ENCODE data around the gene ASPHD2.

ASPHD2 gene

DNA sequence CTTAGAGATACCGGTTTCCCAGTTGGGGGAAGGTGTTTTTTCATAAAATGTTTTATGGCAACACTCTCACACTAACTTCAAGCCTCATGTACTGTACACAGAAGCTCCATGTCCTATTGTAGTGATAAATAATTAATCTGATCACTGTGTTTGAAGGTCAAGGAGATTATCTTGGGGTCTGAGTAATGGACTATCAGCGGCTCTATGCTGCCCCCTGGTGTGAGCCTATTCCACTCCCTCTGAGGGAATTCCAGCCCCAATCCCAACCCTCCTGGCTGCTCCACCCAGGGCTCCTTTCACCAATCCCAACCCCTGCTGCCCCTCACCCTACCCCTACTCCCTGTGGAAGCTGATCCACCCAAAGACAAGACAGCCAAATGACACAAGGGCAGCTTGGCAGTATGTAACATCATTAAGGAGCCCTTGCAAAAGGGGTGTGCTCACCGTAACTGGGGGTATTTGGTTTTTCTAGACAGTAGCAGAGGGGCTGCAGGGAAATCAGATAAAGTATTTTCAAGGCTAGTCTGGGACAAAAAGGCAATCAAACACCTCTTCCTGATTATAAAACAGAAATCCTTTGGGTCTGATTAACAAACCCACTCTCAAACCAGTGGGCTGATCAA, 32.2 kb downstream of the ASPHD2 start:
- peak; percentile 88 for DNase-seq
- Mint-ChIP-seq H3K4me3 (peak overlapping the region; percentile 44), H3K27me3 (ENCODE audit: low read depth, poor library complexity) (no peaks in the 10 kb centered on the region), H3K27ac (no peak overlapping the region), H3K4me1 (peaks cover 39% of the 10 kb centered on the region), H3K9me3 (no peaks in the 10 kb centered on the region), H3K36me3 (ENCODE audit: low read depth) (peaks cover 37% of the 10 kb centered on the region)
- TF ChIP-seq, protein P1, sequence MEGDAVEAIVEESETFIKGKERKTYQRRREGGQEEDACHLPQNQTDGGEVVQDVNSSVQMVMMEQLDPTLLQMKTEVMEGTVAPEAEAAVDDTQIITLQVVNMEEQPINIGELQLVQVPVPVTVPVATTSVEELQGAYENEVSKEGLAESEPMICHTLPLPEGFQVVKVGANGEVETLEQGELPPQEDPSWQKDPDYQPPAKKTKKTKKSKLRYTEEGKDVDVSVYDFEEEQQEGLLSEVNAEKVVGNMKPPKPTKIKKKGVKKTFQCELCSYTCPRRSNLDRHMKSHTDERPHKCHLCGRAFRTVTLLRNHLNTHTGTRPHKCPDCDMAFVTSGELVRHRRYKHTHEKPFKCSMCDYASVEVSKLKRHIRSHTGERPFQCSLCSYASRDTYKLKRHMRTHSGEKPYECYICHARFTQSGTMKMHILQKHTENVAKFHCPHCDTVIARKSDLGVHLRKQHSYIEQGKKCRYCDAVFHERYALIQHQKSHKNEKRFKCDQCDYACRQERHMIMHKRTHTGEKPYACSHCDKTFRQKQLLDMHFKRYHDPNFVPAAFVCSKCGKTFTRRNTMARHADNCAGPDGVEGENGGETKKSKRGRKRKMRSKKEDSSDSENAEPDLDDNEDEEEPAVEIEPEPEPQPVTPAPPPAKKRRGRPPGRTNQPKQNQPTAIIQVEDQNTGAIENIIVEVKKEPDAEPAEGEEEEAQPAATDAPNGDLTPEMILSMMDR (IDR thresholded peaks at IDR 0.05): peak; percentile 81

DNA sequence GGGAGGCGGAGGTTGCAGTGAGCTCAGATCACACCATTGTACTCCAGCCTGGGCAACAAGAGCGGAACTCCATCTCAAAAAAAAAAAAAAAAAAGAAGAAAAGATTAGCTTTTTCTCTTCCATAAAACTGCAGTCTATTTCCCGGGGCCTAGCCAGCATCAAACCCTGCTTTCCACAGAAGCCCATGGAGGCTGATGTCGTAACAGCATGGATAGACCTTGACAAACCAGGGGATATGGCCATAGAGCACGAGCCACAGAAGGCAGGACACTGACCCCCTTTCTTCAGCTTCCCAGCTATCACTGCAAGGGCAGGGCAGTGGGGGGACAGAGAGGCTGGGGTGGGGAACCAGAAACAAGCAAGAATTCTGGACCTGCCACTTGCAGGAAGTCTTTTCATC, 33.0 kb downstream of the ASPHD2 start:
- peaks cover 43% of the 10 kb centered on the region for H3K36me3 Mint-ChIP-seq (ENCODE audit: low read depth)
- H3K9me3 Mint-ChIP-seq: no peaks in the 10 kb centered on the region
- no peak for DNase-seq
- H3K4me3 Mint-ChIP-seq: peak overlapping the region; percentile 66
- H3K27ac Mint-ChIP-seq: no peak overlapping the region
- TF ChIP-seq, protein P1 (IDR thresholded peaks at IDR 0.05): no peak
- peaks cover 39% of the 10 kb centered on the region for H3K4me1 Mint-ChIP-seq
- H3K27me3 Mint-ChIP-seq (ENCODE audit: low read depth, poor library complexity): no peaks in the 10 kb centered on the region

DNA sequence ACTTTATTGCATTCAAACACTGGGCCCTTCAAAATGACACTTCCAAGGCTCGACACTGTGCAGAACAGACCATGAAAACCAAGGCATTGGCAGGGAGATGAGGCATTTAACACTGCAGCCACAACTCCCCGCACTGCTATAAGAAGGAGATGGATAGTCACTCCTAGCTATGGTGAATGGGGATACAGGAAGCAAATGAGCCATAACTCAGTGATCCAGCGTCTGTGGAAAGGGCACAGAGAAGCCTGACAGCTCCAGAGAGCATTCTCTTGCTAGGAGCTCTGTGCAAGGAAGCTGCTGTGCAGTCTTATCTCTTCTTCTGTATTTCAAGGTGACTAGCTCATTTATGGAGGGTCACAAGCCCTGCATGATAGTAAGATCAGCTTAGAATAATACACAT, 33.6 kb downstream of the ASPHD2 start:
- DNase-seq: no peak
- peaks cover 39% of the 10 kb centered on the region for H3K36me3 Mint-ChIP-seq (ENCODE audit: low read depth)
- H3K4me1 Mint-ChIP-seq: peaks cover 39% of the 10 kb centered on the region
- H3K27ac Mint-ChIP-seq: peak overlapping the region; percentile 96
- TF ChIP-seq, protein P1 (IDR thresholded peaks at IDR 0.05): no peak
- H3K9me3 Mint-ChIP-seq: no peaks in the 10 kb centered on the region
- H3K4me3 Mint-ChIP-seq: peak overlapping the region; percentile 66
- no peaks in the 10 kb centered on the region for H3K27me3 Mint-ChIP-seq (ENCODE audit: low read depth, poor library complexity)

DNA sequence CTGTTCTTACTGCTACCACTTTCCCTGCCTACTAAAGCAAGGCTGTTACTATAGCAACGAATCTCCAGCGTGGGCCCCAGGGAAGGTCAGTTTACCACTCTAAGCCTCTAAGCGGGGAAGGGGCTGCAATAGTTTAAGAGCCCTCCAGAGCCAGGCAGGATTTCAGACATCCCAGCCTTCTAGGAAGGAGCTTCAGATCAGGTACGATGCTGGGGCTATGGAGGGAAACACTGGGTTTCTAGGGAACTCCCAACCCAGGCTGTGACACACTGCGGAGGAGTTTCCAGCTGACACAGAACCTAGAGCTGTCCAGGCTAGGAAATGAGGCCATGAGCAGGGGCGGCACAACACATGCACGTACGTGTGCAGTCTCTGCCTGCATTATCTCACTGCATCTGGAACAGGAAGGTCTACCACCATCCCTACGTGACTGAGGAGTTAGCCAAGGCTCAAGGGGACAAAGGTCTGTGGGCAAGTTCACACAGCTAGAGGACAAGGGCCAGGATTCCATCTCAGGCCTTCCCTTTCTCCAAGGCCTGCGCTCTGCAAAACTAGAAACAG, 34.1 kb downstream of the ASPHD2 start:
- Mint-ChIP-seq H3K36me3 (ENCODE audit: low read depth) (peaks cover 39% of the 10 kb centered on the region), H3K9me3 (no peaks in the 10 kb centered on the region), H3K27ac (peak overlapping the region; percentile 96), H3K4me1 (peaks cover 39% of the 10 kb centered on the region), H3K27me3 (ENCODE audit: low read depth, poor library complexity) (no peaks in the 10 kb centered on the region), H3K4me3 (peak overlapping the region; percentile 66)
- TF ChIP-seq, protein P1 (IDR thresholded peaks at IDR 0.05): no peak
- peak; percentile 51 for DNase-seq

DNA sequence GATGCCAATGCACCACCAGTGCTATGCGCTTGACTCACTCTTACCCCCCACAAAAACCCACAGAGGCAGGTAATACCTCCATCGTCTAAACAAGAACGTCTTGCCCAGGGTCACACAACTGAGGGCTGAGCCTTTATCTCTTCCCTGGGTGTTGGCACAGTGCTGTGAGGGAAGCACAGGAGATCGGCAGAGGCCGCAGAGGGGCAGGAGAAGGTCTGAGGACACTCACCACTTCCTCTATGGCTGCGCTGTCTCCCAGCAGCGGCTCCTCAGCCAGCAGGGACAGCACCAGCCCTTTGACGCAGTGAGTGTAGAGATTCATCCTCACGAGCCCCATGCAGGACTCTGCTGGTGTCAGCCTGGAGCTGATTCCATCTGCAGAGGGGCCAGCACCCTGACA, 34.6 kb downstream of the ASPHD2 start:
- Mint-ChIP-seq H3K4me1 (peaks cover 39% of the 10 kb centered on the region), H3K36me3 (ENCODE audit: low read depth) (peaks cover 44% of the 10 kb centered on the region), H3K4me3 (peak overlapping the region; percentile 66), H3K27ac (peak overlapping the region; percentile 96), H3K27me3 (ENCODE audit: low read depth, poor library complexity) (no peaks in the 10 kb centered on the region), H3K9me3 (no peaks in the 10 kb centered on the region)
- TF ChIP-seq, protein P1 (IDR thresholded peaks at IDR 0.05): no peak
- no peak for DNase-seq

DNA sequence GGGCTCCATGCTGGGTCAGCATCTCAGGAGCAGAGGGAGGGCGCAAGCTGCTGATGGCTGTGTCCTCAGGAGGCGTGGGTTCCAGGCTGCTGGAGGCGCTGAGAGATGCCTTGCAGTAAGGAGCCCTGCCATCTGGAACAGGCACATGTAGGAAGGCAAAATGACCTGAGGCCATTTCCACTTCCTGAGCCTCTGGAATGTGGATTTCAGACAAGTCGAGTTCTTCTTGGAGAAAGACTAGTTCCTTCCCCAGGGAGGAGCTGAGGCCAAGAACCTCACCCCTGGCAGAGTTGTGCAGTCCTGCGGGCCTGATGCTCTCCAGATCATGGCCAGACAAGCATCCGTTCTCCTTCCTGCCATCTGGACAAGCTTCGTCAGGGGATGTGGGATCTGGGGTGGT, 35.3 kb downstream of the ASPHD2 start:
- Mint-ChIP-seq H3K36me3 (ENCODE audit: low read depth) (peaks cover 46% of the 10 kb centered on the region), H3K4me3 (no peak overlapping the region), H3K27ac (peak overlapping the region; percentile 66), H3K9me3 (no peaks in the 10 kb centered on the region), H3K27me3 (ENCODE audit: low read depth, poor library complexity) (no peaks in the 10 kb centered on the region), H3K4me1 (peaks cover 39% of the 10 kb centered on the region)
- TF ChIP-seq, protein P1 (IDR thresholded peaks at IDR 0.05): no peak
- no peak for DNase-seq
